ENCODE measurements around the gene SUV39H2.
"Not testable (repeated sequence)": the region's sequence is repeated elsewhere in the genome, so short reads cannot be mapped to it uniquely, and the experiment has no call there.

SUV39H2 gene

GRCh38 chr10:14942147-14942949 is 63.7 kb downstream of the SUV39H2 start:
- not testable (repeated sequence) for DNase-seq

- not testable (repeated sequence) for DNase-seq
Observed at GRCh38 chr10:14942950-14943338, 64.3 kb downstream of the SUV39H2 start.

- no peak for DNase-seq
Observed at GRCh38 chr10:14945108-14945507, 66.4 kb downstream of the SUV39H2 start.

- DNase-seq: no peak
Observed at GRCh38 chr10:14947268-14947667, 68.6 kb downstream of the SUV39H2 start.

GRCh38 chr10:14949291-14949690 is 70.6 kb downstream of the SUV39H2 start:
- DNase-seq: no peak

- DNase-seq: no peak
Observed at GRCh38 chr10:14952851-14953423, 74.3 kb downstream of the SUV39H2 start.

GRCh38 chr10:14953424-14954000 is 74.8 kb downstream of the SUV39H2 start:
- DNase-seq: no peak

All from stimulated activated CD8-positive, alpha-beta memory T cell treated with anti-CD3 and anti-CD28 coated beads, Interleukin-4, amount 100 ng/mL, for 48 hours (primary cell).